ENCODE results near the gene CUBN. TPM values are rescaled to one million over a fixed set of nuclear protein-coding genes. Genes with fewer than 3 reads are reported as not detected.

CUBN gene
- total and polyA plus RNA-seq, 2 donors: 0.54 to 6.1 TPM

- Histone ChIP-seq H3K4me3 (ENCODE audit: low read depth, low read length) (no peak overlapping the region), H3K4me1 (ENCODE audit: insufficient read depth) (no peaks in the 10 kb centered on the region), H3K36me3 (ENCODE audit: insufficient read depth) (no peaks in the 10 kb centered on the region), H3K27ac (ENCODE audit: low read depth) (no peak overlapping the region)
- WGBS: 39% methylated on average over 8 of the region's 8 CpGs
- no peak for DNase-seq (ENCODE audit: extremely low spot score)
Measured at GRCh38 chr10:16968416-16969041, 161.1 kb downstream of the CUBN start.

GRCh38 chr10:16967866-16968415 is 161.7 kb downstream of the CUBN start:
- H3K27ac ChIP-seq (ENCODE audit: low read depth): peak overlapping the region; percentile 52
- 37% methylated on average over 3 of the region's 3 CpGs for WGBS
- H3K36me3 ChIP-seq (ENCODE audit: insufficient read depth): no peaks in the 10 kb centered on the region
- no peak overlapping the region for H3K4me3 ChIP-seq (ENCODE audit: low read depth, low read length)
- no peaks in the 10 kb centered on the region for H3K4me1 ChIP-seq (ENCODE audit: insufficient read depth)
- DNase-seq (ENCODE audit: extremely low spot score): no peak

GRCh38 chr10:16966991-16967865 is 162.4 kb downstream of the CUBN start:
- no peak for DNase-seq (ENCODE audit: extremely low spot score)
- peak overlapping the region; percentile 52 for H3K27ac ChIP-seq (ENCODE audit: low read depth)
- no peak overlapping the region for H3K4me3 ChIP-seq (ENCODE audit: low read depth, low read length)
- H3K36me3 ChIP-seq (ENCODE audit: insufficient read depth): no peaks in the 10 kb centered on the region
- 38% methylated on average over 11 of the region's 11 CpGs for WGBS
- H3K4me1 ChIP-seq (ENCODE audit: insufficient read depth): no peaks in the 10 kb centered on the region

GRCh38 chr10:16965740-16966447 is 163.7 kb downstream of the CUBN start:
- H3K4me1 ChIP-seq (ENCODE audit: insufficient read depth): no peaks in the 10 kb centered on the region
- no peak overlapping the region for H3K27ac ChIP-seq (ENCODE audit: low read depth)
- H3K4me3 ChIP-seq (ENCODE audit: low read depth, low read length): no peak overlapping the region
- DNase-seq (ENCODE audit: extremely low spot score): no peak
- no peaks in the 10 kb centered on the region for H3K36me3 ChIP-seq (ENCODE audit: insufficient read depth)
- WGBS: 50% methylated on average over 8 of the region's 8 CpGs

GRCh38 chr10:16965344-16965616 is 164.3 kb downstream of the CUBN start:
- Histone ChIP-seq H3K27ac (ENCODE audit: low read depth) (no peak overlapping the region), H3K4me1 (ENCODE audit: insufficient read depth) (no peaks in the 10 kb centered on the region), H3K4me3 (ENCODE audit: low read depth, low read length) (no peak overlapping the region), H3K36me3 (ENCODE audit: insufficient read depth) (no peaks in the 10 kb centered on the region)
- no peak for DNase-seq (ENCODE audit: extremely low spot score)
- 69% methylated on average over 7 of the region's 7 CpGs for WGBS

GRCh38 chr10:16964576-16965343 is 164.9 kb downstream of the CUBN start:
- WGBS: 67% methylated on average over 15 of the region's 15 CpGs

GRCh38 chr10:16960551-16960950 is 169.1 kb downstream of the CUBN start:
- DNase-seq (ENCODE audit: extremely low spot score): no peak
- 92% methylated on average over 4 of the region's 4 CpGs for WGBS
- no peak overlapping the region for H3K4me3 ChIP-seq (ENCODE audit: low read depth, low read length)
- H3K36me3 ChIP-seq (ENCODE audit: insufficient read depth): no peaks in the 10 kb centered on the region
- H3K4me1 ChIP-seq (ENCODE audit: insufficient read depth): no peaks in the 10 kb centered on the region
- no peak overlapping the region for H3K27ac ChIP-seq (ENCODE audit: low read depth)

More at GRCh38 chr10:16964576-16965343, 164.9 kb downstream of the CUBN start:
- H3K36me3 ChIP-seq (ENCODE audit: insufficient read depth): no peaks in the 10 kb centered on the region
- DNase-seq (ENCODE audit: extremely low spot score): no peak
- no peaks in the 10 kb centered on the region for H3K4me1 ChIP-seq (ENCODE audit: insufficient read depth)
- no peak overlapping the region for H3K27ac ChIP-seq (ENCODE audit: low read depth)
- H3K4me3 ChIP-seq (ENCODE audit: low read depth, low read length): no peak overlapping the region

- Histone ChIP-seq H3K4me1 (ENCODE audit: insufficient read depth) (no peaks in the 10 kb centered on the region), H3K4me3 (ENCODE audit: low read depth, low read length) (no peak overlapping the region), H3K27ac (ENCODE audit: low read depth) (no peak overlapping the region), H3K36me3 (ENCODE audit: insufficient read depth) (no peaks in the 10 kb centered on the region)
- no peak for DNase-seq (ENCODE audit: extremely low spot score)
- WGBS: 88% methylated on average over 2 of the region's 2 CpGs
Measured at GRCh38 chr10:16957038-16957437, 172.6 kb downstream of the CUBN start.

- 86% methylated on average over 13 of the region's 13 CpGs for WGBS
- H3K36me3 ChIP-seq (ENCODE audit: insufficient read depth): no peaks in the 10 kb centered on the region
- H3K27ac ChIP-seq (ENCODE audit: low read depth): no peak overlapping the region
- DNase-seq (ENCODE audit: extremely low spot score): no peak
- no peaks in the 10 kb centered on the region for H3K4me1 ChIP-seq (ENCODE audit: insufficient read depth)
- H3K4me3 ChIP-seq (ENCODE audit: low read depth, low read length): no peak overlapping the region
Measured at GRCh38 chr10:16954280-16955030, 175.2 kb downstream of the CUBN start.

GRCh38 chr10:16953270-16953669 is 176.3 kb downstream of the CUBN start:
- no peak for DNase-seq (ENCODE audit: extremely low spot score)
- H3K4me1 ChIP-seq (ENCODE audit: insufficient read depth): no peaks in the 10 kb centered on the region
- no peaks in the 10 kb centered on the region for H3K36me3 ChIP-seq (ENCODE audit: insufficient read depth)
- H3K27ac ChIP-seq (ENCODE audit: low read depth): no peak overlapping the region
- WGBS: 94% methylated on average over 5 of the region's 5 CpGs
- no peak overlapping the region for H3K4me3 ChIP-seq (ENCODE audit: low read depth, low read length)

- 86% methylated on average over 5 of the region's 5 CpGs for WGBS
- no peak overlapping the region for H3K27ac ChIP-seq (ENCODE audit: low read depth)
- H3K4me1 ChIP-seq (ENCODE audit: insufficient read depth): no peaks in the 10 kb centered on the region
- no peak overlapping the region for H3K4me3 ChIP-seq (ENCODE audit: low read depth, low read length)
- no peak for DNase-seq (ENCODE audit: extremely low spot score)
- H3K36me3 ChIP-seq (ENCODE audit: insufficient read depth): no peaks in the 10 kb centered on the region
Measured at GRCh38 chr10:16952610-16953009, 177.0 kb downstream of the CUBN start.

GRCh38 chr10:16952080-16952479 is 177.5 kb downstream of the CUBN start:
- H3K36me3 ChIP-seq (ENCODE audit: insufficient read depth): no peaks in the 10 kb centered on the region
- DNase-seq (ENCODE audit: extremely low spot score): no peak
- H3K27ac ChIP-seq (ENCODE audit: low read depth): no peak overlapping the region
- H3K4me3 ChIP-seq (ENCODE audit: low read depth, low read length): no peak overlapping the region
- no peaks in the 10 kb centered on the region for H3K4me1 ChIP-seq (ENCODE audit: insufficient read depth)
- 57% methylated on average over 5 of the region's 5 CpGs for WGBS

Measured in urinary bladder (tissue), 4 donors.